ENCODE results near the gene CCNB3. TPM values are rescaled to one million over a fixed set of nuclear protein-coding genes. Genes with fewer than 3 reads are reported as not detected.

The CCNB3 gene
- 0.37 to 0.95 TPM (median 0.69 TPM) in 5 replicates for total RNA-seq (2022; extraction: Qiagen RNA extraction)

DNA sequence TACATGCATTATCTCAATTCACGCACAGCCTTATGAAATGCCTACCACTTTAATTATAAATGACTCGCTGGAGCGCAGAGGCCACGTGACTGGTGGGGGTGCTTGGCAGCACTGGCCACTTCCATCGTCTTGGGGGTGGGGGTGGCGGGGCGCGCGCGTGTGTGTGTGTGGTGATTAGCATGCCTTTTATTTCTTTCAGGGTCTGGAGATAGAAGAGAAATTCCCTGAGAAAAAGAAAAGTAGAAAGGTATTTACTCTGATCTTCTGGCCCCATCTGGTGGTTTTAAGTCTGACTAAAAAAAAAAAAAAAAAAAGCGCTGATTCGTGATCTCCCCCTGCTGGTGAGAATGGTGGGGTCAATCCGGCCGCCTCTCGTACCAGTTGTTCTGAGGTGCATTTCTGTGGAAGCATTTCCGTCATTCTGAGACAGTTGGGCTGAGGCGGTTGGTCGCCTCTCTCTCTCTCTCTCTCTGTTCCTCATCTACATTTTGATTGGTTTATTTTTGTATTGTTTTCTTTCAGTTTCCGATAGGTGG lies at the start of gene CCNB3:
Gene CCNB3, plus strand, starts transcription at position 402 of the 536 bp plus-strand sequence. CDS start 80,399 bp downstream, outside the sequence.

GRCh38 chrX:50200907-50201306 lies 3.7 kb upstream of the CCNB3 start, which contains the start of gene AKAP4:
Gene AKAP4, minus strand, starts transcription at chrX:50201007. Its CDS starts 118 bp downstream, at chrX:50200889.

Other genes with a start within 250 kb of the CCNB3 start
- gene AKAP4, start 3.8 kb upstream of the CCNB3 start, total RNA-seq (2022; extraction: Qiagen RNA extraction), result not detected in 5 replicates